ENCODE results near the gene CTU2.

CTU2 gene

GRCh38 chr16:88697831-88698615 lies 8.3 kb upstream of the CTU2 start:
- peak in 1 of 4 experiments; percentile 30 for DNase-seq

GRCh38 chr16:88698646-88699045 lies 7.7 kb upstream of the CTU2 start:
- DNase-seq = no peak

- no peak for DNase-seq
These were observed 7.1 kb upstream of the CTU2 start for GRCh38 chr16:88699180-88699579.

GRCh38 chr16:88700322-88700635 lies 6.0 kb upstream of the CTU2 start:
- DNase-seq = no peak

- DNase-seq = peak; percentile 74 to 93 (median 86)
These were observed 5.4 kb upstream of the CTU2 start for GRCh38 chr16:88700636-88701482.

- DNase-seq = no peak
These were observed 4.5 kb upstream of the CTU2 start for GRCh38 chr16:88701581-88702370.

- DNase-seq = no peak
These were observed 3.7 kb upstream of the CTU2 start for GRCh38 chr16:88702371-88703210.

- DNase-seq = peak in 2 of 4 experiments; percentile 38 to 56
These were observed 2.6 kb upstream of the CTU2 start for GRCh38 chr16:88703486-88704309.

GRCh38 chr16:88705076-88705684 lies 1.1 kb upstream of the CTU2 start:
- peak in 2 of 4 experiments; percentile 14 to 21 for DNase-seq

GRCh38 chr16:88705801-88706228 lies 488 bp upstream of the CTU2 start:
- DNase-seq = no peak

GRCh38 chr16:88706965-88707826 lies 893 bp downstream of the CTU2 start:
- DNase-seq = no peak

GRCh38 chr16:88710556-88710955 lies 4.3 kb downstream of the CTU2 start:
- no peak for DNase-seq

GRCh38 chr16:88711750-88712340 lies 5.5 kb downstream of the CTU2 start:
- no peak for DNase-seq

- no peak for DNase-seq
These were observed 6.2 kb downstream of the CTU2 start for GRCh38 chr16:88712362-88712979.

GRCh38 chr16:88713054-88713453 lies 6.8 kb downstream of the CTU2 start:
- no peak for DNase-seq

- no peak for DNase-seq
These were observed 7.5 kb downstream of the CTU2 start for GRCh38 chr16:88713568-88714419.

GRCh38 chr16:88714420-88715302 lies 8.4 kb downstream of the CTU2 start:
- no peak for DNase-seq
